Fibroblast of lung (primary cell): ENCODE results near the gene MYMK.

Experiments used
- CTCF ChIP-seq, 2 donors: IDR thresholded peaks in 1 of 2; conservative IDR thresholded peaks in 1 of 2; 1 replicate in 1 of 2; 2 replicates in 1 of 2; pipeline ENCODE4 v1.5.1; 2011 to 2012; ENCODE audit warnings: low read length in 2 of 2, control low read depth in 1 of 2, inconsistent platforms in 1 of 2, low read depth in 1 of 2, mild to moderate bottlenecking in 1 of 2
- EZH2 ChIP-seq: IDR thresholded peaks from 2 replicates; pipeline ENCODE4 v1.5.1; 2012; ENCODE audit warnings: low read length, control low read depth, mild to moderate bottlenecking; ENCODE audit errors: missing control alignments

GRCh38 chr9:133487331-133487725, 37.4 kb downstream of the MYMK start:
- no peak for TF ChIP-seq CTCF (conservative IDR thresholded peaks at IDR 0.05 in 1 of 2, IDR thresholded peaks at IDR 0.05 in 1 of 2; ENCODE audit: low read depth in 1 of 2, low read length in 2 of 2)
- TF ChIP-seq EZH2: no peak
